HepG2 (cell line): ENCODE measurements around the gene EDC3. TPM values are rescaled to one million over a fixed set of nuclear protein-coding genes. Genes with fewer than 3 reads are reported as not detected.
A peak's percentile ranks its signal among the peaks of the same experiment; 100 is the strongest.

Experiments
- ARID2 ChIP-seq: sonication (generic); formaldehyde crosslinking; IDR thresholded peaks from 2 replicates; pipeline ENCODE4 v1.8.1; 2022; ENCODE audit warnings: mild to moderate bottlenecking, missing genetic modification reagents, borderline replicate concordance
- CHD2 ChIP-seq: IDR thresholded peaks from 2 replicates; pipeline ENCODE4 v1.6.1; 2011; ENCODE audit warnings: low read depth, low read length, improper control_type of control experiment
- EED ChIP-seq: sonication (generic); formaldehyde crosslinking; IDR thresholded peaks from 2 replicates; pipeline ENCODE4 v1.5.0; 2020; ENCODE audit warnings: mild to moderate bottlenecking, missing genetic modification reagents
- ETV5 ChIP-seq: IDR thresholded peaks from 2 replicates; pipeline ENCODE4 v1.6.1; 2018; ENCODE audit warnings: missing biosample characterization, missing genetic modification reagents, inconsistent platforms, borderline replicate concordance
- GTF3A ChIP-seq: sonication (generic); formaldehyde crosslinking; conservative IDR thresholded peaks from 2 replicates; pipeline ENCODE4 v1.4.0; 2020; ENCODE audit warnings: mild to moderate bottlenecking, missing genetic modification reagents
- HDAC1 ChIP-seq: sonication (generic); formaldehyde crosslinking; IDR thresholded peaks from 2 replicates; pipeline ENCODE4 v1.5.1; 2020; ENCODE audit warnings: mild to moderate bottlenecking, missing genetic modification reagents
- MED13 ChIP-seq: sonication (generic); formaldehyde crosslinking; IDR thresholded peaks from 2 replicates; pipeline ENCODE4 v1.5.0; 2020; ENCODE audit warnings: missing genetic modification reagents
- MIER2 ChIP-seq: IDR thresholded peaks from 2 replicates; pipeline ENCODE4 v1.6.1; 2016; ENCODE audit warnings: missing biosample characterization, missing genetic modification reagents
- MZF1 ChIP-seq: sonication (generic); formaldehyde crosslinking; IDR thresholded peaks from 2 replicates; pipeline ENCODE4 v1.8.1; 2023; ENCODE audit warnings: mild to moderate bottlenecking, missing genetic modification reagents, borderline replicate concordance
- NAIF1 ChIP-seq: sonication (generic); formaldehyde crosslinking; IDR thresholded peaks from 2 replicates; pipeline ENCODE4 v1.5.0; 2020; ENCODE audit warnings: mild to moderate bottlenecking, missing genetic modification reagents, borderline replicate concordance
- NFE2L1 ChIP-seq: sonication (generic); formaldehyde crosslinking; IDR thresholded peaks from 2 replicates; pipeline ENCODE4 v1.4.0; 2020; ENCODE audit warnings: missing genetic modification reagents, mild to moderate bottlenecking, borderline replicate concordance
- NKX3-1 ChIP-seq: sonication (generic); formaldehyde crosslinking; IDR thresholded peaks from 2 replicates; pipeline ENCODE4 v1.5.0; 2020; ENCODE audit warnings: missing genetic modification reagents
- POGZ ChIP-seq: sonication (generic); formaldehyde crosslinking; IDR thresholded peaks from 2 replicates; pipeline ENCODE4 v1.4.0; 2020; ENCODE audit warnings: mild to moderate bottlenecking, missing genetic modification reagents
- SATB2 ChIP-seq: sonication (generic); formaldehyde crosslinking; IDR thresholded peaks from 2 replicates; pipeline ENCODE4 v1.5.0; 2020; ENCODE audit warnings: missing genetic modification reagents
- SNAPC2 ChIP-seq: sonication (generic); formaldehyde crosslinking; IDR thresholded peaks from 2 replicates; pipeline ENCODE4 v1.8.1; 2022; ENCODE audit warnings: mild to moderate bottlenecking, missing genetic modification reagents
- TOPORS ChIP-seq: sonication (generic); formaldehyde crosslinking; IDR thresholded peaks from 2 replicates; pipeline ENCODE4 v1.8.0; 2023; ENCODE audit warnings: mild to moderate bottlenecking, missing genetic modification reagents
- XRCC5 ChIP-seq: fragments of 200-400 bp; formaldehyde crosslinking; optimal IDR thresholded peaks from 2 replicates; pipeline ENCODE3; 2017; ENCODE audit warnings: mild to moderate bottlenecking, low read length
- ZNF20 ChIP-seq: sonication (generic); formaldehyde crosslinking; IDR thresholded peaks from 2 replicates; pipeline ENCODE4 v1.4.0; 2020; ENCODE audit warnings: mild to moderate bottlenecking, moderate library complexity, missing genetic modification reagents
- ZNF274 ChIP-seq: sonication (generic); formaldehyde crosslinking; IDR thresholded peaks from 2 replicates; pipeline ENCODE4 v1.5.1; 2020; ENCODE audit warnings: mild to moderate bottlenecking, missing genetic modification reagents
- ZNF350 ChIP-seq: sonication (generic); formaldehyde crosslinking; IDR thresholded peaks from 2 replicates; pipeline ENCODE4 v1.4.0; 2020; ENCODE audit warnings: mild to moderate bottlenecking, low read depth, missing genetic modification reagents, borderline replicate concordance
- ZNF468 ChIP-seq: sonication (generic); formaldehyde crosslinking; IDR thresholded peaks from 2 replicates; pipeline ENCODE4 v1.8.0; 2022; ENCODE audit warnings: mild to moderate bottlenecking, moderate library complexity, missing genetic modification reagents
- ZNF547 ChIP-seq: sonication (generic); formaldehyde crosslinking; IDR thresholded peaks from 2 replicates; pipeline ENCODE4 v1.5.1; 2020; ENCODE audit warnings: mild to moderate bottlenecking, missing genetic modification reagents
- ZNF674 ChIP-seq: sonication (generic); formaldehyde crosslinking; IDR thresholded peaks from 2 replicates; pipeline ENCODE4 v1.5.0; 2020; ENCODE audit warnings: low read depth, mild to moderate bottlenecking, missing genetic modification reagents
- ZNF724P ChIP-seq: sonication (generic); formaldehyde crosslinking; IDR thresholded peaks from 2 replicates; pipeline ENCODE4 v1.8.0; 2022; ENCODE audit warnings: missing genetic modification reagents, borderline replicate concordance
- polyA plus RNA-seq, 8 experiments: library from polyadenylated mRNA; depleted of rRNA in 3 of 8; stranded (reverse) in 7 of 8; unstranded in 1 of 8; fragments of >200 nt; fragmentation: Illumina TruSeq in 4 of 8; extraction: Trizol in 4 of 8; gene quantifications; 2 replicates each; pipeline versions ENCODE4 v1.2.1 to v1.2.3, GENCODE V29; 2011 to 2016; ENCODE audit warnings: low read depth in 4 of 8, missing spikeins in 1 of 8, mixed read lengths in 1 of 8; ENCODE audit not compliant: insufficient read depth in 1 of 8
- total RNA-seq, 5 experiments: library from RNA; depleted of rRNA; stranded (reverse); fragments of >200 nt; fragmentation: Illumina TruSeq; extraction: Trizol; gene quantifications; 2 replicates each; pipeline ENCODE4 v1.2.3, GENCODE V29; 2016; ENCODE audit warnings: low read depth in 1 of 5
- TF ChIP-seq, protein P1 (sequence below): sonication (generic); formaldehyde crosslinking; conservative IDR thresholded peaks from 2 replicates; pipeline ENCODE4 v1.4.0; 2020; ENCODE audit warnings: missing genetic modification reagents
- TF ChIP-seq, protein P2 (sequence below): sonication (generic); formaldehyde crosslinking; IDR thresholded peaks from 2 replicates; pipeline ENCODE4 v1.4.0; 2020; ENCODE audit warnings: mild to moderate bottlenecking, missing genetic modification reagents
- TF ChIP-seq, protein P3 (sequence below): sonication (generic); formaldehyde crosslinking; conservative IDR thresholded peaks from 2 replicates; pipeline ENCODE4 v1.4.0; 2020; ENCODE audit warnings: missing genetic modification reagents
- TF ChIP-seq, protein P4 (sequence below): IDR thresholded peaks from 2 replicates; pipeline ENCODE4 v1.6.1; 2016

The EDC3 gene
- total and polyA plus RNA-seq, 2 of the 13 experiments (the other 11 are each of a cell fraction or from before 2014, with no cell fraction given): 17.4 to 32.0 TPM

DNA sequence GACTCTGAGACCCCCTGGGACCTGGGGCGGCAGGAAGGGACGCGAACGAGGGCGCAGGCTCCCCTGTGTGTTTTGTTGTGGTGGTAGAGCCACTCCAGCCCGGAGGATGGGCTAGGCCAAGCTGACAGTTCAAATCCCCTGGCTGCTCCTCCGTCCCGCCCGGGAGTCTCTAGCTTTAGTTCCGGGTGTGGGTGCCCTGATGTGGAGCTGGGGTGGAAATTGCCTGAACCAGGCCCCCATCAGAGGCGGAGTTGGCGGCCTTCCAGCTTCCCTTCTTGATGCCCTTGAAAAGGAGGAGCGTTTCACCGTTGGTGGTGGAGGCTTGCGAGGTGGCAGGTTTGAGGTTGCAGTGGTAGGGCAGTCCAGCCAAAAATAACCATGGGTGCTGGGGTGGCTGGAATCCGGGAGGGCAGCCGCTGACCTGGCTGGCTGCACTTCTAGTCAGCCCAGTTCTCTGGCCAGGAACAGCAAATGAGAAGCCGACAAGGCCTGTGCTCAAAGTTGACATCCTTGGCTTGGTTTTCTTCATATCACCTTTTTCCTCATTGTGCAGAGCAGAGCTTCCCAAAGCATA, 79.4 kb downstream of the EDC3 start (continued):
- TF ChIP-seq ZNF674 (CRISPR knock-in tag) (no peak), SNAPC2 (CRISPR knock-in tag) (no peak), MED13 (peak; percentile 6; the same call in 1 of the 2 replicates), HDAC1 (CRISPR knock-in tag) (no peak), ZNF274 (CRISPR knock-in tag) (no peak), SATB2 (CRISPR knock-in tag) (0 out of 2 replicates have a peak, but pooled peaks have one; percentile 18), GTF3A (CRISPR knock-in tag) (no peak), ZNF350 (CRISPR knock-in tag) (no peak; the same call in 1 of the 2 replicates), ZNF468 (CRISPR knock-in tag) (no peak), ARID2 (CRISPR knock-in tag) (peak; percentile 8; the same call in 1 of the 2 replicates), NAIF1 (CRISPR knock-in tag) (no peak), POGZ (no peak), ZNF547 (CRISPR knock-in tag) (no peak), MIER2 (CRISPR knock-in tag) (no peak), ZNF20 (CRISPR knock-in tag) (no peak), NFE2L1 (no peak), XRCC5 (no peak), TOPORS (CRISPR knock-in tag) (no peak), ZNF724P (CRISPR knock-in tag) (no peak), MZF1 (no peak), CHD2 (no peak), EED (no peak), ETV5 (no peak), NKX3-1 (0 out of 2 replicates have a peak, but pooled peaks have one; percentile 10)
- TF ChIP-seq, protein P1, sequence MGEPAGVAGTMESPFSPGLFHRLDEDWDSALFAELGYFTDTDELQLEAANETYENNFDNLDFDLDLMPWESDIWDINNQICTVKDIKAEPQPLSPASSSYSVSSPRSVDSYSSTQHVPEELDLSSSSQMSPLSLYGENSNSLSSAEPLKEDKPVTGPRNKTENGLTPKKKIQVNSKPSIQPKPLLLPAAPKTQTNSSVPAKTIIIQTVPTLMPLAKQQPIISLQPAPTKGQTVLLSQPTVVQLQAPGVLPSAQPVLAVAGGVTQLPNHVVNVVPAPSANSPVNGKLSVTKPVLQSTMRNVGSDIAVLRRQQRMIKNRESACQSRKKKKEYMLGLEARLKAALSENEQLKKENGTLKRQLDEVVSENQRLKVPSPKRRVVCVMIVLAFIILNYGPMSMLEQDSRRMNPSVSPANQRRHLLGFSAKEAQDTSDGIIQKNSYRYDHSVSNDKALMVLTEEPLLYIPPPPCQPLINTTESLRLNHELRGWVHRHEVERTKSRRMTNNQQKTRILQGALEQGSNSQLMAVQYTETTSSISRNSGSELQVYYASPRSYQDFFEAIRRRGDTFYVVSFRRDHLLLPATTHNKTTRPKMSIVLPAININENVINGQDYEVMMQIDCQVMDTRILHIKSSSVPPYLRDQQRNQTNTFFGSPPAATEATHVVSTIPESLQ (CRISPR knock-in tag): no peak
- TF ChIP-seq, protein P2, sequence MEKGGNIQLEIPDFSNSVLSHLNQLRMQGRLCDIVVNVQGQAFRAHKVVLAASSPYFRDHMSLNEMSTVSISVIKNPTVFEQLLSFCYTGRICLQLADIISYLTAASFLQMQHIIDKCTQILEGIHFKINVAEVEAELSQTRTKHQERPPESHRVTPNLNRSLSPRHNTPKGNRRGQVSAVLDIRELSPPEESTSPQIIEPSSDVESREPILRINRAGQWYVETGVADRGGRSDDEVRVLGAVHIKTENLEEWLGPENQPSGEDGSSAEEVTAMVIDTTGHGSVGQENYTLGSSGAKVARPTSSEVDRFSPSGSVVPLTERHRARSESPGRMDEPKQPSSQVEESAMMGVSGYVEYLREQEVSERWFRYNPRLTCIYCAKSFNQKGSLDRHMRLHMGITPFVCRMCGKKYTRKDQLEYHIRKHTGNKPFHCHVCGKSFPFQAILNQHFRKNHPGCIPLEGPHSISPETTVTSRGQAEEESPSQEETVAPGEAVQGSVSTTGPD (CRISPR knock-in tag): no peak
- TF ChIP-seq, protein P3, sequence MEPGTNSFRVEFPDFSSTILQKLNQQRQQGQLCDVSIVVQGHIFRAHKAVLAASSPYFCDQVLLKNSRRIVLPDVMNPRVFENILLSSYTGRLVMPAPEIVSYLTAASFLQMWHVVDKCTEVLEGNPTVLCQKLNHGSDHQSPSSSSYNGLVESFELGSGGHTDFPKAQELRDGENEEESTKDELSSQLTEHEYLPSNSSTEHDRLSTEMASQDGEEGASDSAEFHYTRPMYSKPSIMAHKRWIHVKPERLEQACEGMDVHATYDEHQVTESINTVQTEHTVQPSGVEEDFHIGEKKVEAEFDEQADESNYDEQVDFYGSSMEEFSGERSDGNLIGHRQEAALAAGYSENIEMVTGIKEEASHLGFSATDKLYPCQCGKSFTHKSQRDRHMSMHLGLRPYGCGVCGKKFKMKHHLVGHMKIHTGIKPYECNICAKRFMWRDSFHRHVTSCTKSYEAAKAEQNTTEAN (CRISPR knock-in tag): no peak
- TF ChIP-seq, protein P4, sequence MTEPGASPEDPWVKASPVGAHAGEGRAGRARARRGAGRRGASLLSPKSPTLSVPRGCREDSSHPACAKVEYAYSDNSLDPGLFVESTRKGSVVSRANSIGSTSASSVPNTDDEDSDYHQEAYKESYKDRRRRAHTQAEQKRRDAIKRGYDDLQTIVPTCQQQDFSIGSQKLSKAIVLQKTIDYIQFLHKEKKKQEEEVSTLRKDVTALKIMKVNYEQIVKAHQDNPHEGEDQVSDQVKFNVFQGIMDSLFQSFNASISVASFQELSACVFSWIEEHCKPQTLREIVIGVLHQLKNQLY (CRISPR knock-in tag): no peak
